Forelimb muscle (tissue), 1 donor: ENCODE data around the gene GPR146. TPM values are rescaled to one million over a fixed set of nuclear protein-coding genes. Genes with fewer than 3 reads are reported as not detected.
"Not testable (repeated sequence)": the region's sequence is repeated elsewhere in the genome, so short reads cannot be mapped to it uniquely, and the experiment has no call there.

Source experiments
- DNase-seq: peaks from one replicate; pipeline ENCODE4 v3.0.0-alpha.2; 2013; ENCODE audit warnings: low read depth
- polyA plus RNA-seq: library from polyadenylated mRNA; unstranded; fragments of 120-200 nt; gene quantifications from one replicate; pipeline ENCODE4 v1.2.1, GENCODE V29; 2013; ENCODE audit not compliant: insufficient read length

GPR146 gene, protein sequence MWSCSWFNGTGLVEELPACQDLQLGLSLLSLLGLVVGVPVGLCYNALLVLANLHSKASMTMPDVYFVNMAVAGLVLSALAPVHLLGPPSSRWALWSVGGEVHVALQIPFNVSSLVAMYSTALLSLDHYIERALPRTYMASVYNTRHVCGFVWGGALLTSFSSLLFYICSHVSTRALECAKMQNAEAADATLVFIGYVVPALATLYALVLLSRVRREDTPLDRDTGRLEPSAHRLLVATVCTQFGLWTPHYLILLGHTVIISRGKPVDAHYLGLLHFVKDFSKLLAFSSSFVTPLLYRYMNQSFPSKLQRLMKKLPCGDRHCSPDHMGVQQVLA
- polyA plus RNA-seq, result 4.4 TPM

DNA sequence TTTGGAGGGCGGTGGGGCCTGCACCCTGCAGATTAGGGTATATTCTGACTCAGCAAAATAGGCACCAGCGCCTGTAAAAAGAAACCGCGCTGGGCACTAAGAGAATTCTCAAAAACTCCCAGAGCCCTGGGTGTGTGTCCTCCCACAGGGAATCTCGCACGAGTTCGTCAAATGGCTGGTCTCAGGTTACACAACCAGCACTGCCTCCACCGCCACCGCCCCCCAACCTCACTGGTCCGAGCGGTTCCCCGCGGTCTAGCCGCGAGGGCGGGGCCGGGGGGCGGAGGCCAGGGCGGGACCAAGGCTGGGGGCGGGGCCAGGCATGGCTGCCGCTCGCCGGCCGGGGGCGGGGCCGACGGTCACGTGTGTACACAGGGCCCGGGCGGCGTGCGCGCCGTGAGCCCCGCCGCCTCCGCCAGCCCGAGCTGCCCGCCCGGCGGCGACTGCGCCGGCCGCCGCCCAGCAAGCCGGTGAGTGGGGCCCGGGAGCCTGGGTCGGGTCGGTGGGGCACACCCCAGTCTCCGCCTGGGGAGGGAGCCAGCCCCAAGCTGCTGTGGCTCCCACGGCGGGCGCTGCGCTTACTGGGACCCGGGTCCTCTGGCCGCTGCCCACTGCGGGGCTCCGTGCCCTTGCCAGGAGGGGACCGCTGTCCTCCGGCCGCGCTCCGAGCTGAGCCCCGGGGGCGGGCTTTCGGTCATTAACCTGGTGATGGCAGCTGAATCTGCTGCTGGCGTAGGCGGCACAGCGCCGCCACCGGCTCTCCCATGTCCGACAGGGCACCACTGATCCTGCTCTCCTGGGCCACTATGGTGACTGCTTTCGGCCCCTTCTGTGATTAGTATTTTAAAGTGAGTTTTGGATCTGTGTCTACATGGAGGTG lies at the start of gene GPR146:
GPR146 (plus strand) TSS at position 358 of the 880 bp plus-strand sequence. CDS start 12,970 bp downstream, outside the sequence.
- DNase-seq, result peak; percentile 63

GRCh38 chr7:994592-995308 lies 49.6 kb upstream of the GPR146 start:
- no peak for DNase-seq

DNA sequence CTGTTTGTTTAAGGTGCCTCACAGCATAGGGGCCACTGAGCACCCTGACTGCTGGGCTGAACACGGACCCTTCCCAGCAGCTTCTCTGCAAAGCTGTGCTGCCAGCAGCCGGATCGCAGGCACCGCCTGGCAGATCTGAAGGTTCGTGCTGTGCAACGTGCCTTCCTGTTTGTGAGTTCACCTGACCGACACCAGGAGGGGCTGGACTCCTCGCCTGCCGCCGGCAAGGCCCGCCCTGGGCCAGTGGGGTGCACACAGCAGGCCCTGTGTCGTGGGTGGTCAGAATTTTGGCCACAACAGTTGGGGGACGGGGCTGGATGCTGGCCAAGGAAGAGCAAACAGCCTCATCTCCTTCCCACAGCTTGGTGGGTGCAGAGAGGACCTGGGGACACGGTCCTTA lies 48.8 kb upstream of the GPR146 start:
- no peak for DNase-seq

GRCh38 chr7:996079-996872 lies 48.1 kb upstream of the GPR146 start:
- DNase-seq, result no peak

GRCh38 chr7:997404-998395 lies 46.6 kb upstream of the GPR146 start:
- DNase-seq, result no peak

DNA sequence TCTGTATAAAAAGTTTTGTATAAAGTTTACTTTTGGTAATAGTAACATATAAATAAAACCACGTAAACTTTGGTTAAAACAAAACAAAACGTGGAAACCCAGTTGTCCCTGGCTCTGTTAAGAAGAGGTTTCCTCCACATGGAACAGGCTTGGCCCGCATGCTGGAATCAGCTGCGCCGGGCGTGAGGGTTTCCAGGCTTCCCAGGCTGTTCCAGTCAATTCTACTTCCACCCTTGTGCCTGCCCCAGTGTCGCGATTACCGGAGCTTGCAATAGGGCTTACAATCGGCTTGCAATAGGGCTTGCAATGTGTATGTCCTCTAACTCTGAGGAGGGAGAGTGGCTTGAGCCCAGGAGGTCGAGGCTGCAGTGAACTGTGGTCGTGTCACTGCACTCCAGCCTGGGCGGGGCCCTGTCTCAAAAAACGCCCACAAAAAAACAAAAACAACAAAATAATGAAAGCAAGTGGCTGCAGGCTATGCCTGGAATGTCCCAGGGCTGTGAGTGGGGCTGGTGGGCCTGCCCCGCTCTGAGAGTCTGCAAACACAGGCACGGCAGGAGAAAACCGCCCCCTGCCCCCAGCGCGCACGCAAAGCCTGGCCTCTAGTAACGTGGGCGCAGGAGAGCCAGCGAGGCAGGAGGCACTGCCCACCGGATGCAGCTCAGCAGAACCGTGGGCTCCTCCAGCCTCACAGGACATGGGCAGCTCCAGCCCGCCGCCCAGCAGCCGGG lies 45.0 kb upstream of the GPR146 start:
- no peak for DNase-seq

GRCh38 chr7:999941-1000935 lies 44.1 kb upstream of the GPR146 start:
- DNase-seq, result no peak

GRCh38 chr7:1001069-1001770 lies 43.1 kb upstream of the GPR146 start:
- DNase-seq, result not testable (repeated sequence)

DNA sequence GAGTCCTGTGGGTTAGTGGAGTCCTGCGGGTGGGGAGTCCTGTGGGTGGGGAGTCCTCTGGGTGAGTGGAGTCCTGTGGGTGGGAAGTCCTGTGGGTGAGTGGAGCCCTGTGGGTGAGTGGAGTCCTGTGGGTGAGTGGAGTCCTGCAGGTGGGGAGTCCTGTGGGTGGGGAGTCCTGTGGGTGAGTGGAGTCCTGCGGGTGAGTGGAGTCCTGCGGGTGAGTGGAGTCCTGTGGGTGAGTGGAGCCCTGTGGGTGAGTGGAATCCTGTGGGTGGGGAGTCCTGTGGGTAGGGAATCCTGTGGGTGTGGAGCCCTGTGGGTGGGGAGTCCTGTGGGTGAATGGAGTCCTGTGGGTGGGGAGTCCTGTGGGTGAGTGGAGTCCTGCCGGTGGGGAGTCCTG lies 42.3 kb upstream of the GPR146 start:
- DNase-seq, result not testable (repeated sequence)

GRCh38 chr7:1002445-1002844 lies 41.9 kb upstream of the GPR146 start:
- DNase-seq, result not testable (repeated sequence)

DNA sequence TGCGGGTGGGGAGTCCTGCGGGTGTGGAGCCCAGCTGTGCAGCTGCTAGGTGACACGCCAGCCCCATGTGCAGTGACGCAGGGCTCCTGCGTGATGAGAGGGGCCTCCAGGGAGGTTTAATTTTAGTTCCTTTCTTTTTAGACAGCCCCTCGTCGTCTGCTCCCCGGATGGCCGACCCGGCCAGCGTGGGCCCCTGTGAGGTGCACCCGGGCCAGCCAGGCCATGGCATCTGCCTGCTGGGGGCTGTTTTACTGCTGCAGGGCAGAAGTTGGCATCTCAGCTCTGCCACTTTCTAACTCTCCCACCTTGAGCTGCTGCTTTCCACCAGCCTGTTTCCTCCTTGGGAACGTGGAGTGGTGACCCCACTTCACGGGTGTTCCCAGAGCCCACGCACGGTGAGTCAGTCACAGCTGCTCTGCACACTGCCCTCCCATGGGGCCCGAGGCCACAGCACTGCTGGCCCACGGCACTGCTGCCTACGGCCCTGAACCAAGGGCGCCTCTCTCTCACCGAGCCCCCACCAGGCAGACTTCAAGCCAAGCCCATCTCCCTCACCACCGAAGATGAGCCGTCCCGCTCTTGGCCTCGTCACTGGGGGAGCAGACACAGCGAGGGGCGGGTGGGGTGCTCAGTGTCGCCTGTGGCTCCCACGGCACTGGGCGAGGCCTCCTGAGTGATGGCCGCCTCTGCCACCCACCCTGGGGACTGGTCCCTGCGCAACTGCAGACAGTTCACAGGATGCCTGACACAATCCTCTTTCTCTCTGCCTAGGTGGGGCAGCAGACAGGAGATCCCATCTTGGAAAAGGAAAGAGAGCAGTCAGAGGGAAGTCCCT lies 40.1 kb upstream of the GPR146 start:
- DNase-seq, result no peak

- no peak for DNase-seq
Measured at GRCh38 chr7:1005303-1005702, 39.0 kb upstream of the GPR146 start.

- no peak for DNase-seq
Measured at GRCh38 chr7:1007901-1008300, 36.4 kb upstream of the GPR146 start.

DNA sequence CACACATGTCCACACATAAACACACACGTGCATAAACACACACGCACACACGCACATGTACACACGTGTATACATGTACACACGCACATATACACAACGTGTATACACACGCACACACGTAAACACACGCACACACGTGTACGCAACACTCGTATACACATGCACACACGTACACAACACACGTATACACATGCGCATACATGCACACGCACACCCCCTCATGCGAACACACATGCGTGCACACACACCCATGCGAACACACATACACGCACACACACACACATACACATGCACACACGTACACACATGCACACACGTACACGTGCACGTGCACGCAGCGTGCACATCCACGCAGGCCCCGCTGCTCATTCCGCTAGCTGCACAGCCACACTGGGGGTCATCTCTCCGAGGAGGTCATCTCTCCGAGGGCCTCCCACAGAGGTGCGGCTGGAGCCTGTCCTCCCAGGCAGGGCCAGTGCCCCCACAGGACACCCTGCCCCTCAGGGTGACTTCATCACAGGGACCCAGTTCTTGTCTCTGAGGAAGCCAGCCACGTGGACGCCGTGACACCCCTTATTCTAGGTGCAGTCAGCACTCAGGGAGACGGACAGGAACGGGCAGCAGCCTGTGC lies 35.5 kb upstream of the GPR146 start:
- DNase-seq, result no peak

GRCh38 chr7:1009747-1010146 lies 34.6 kb upstream of the GPR146 start:
- DNase-seq, result no peak

GRCh38 chr7:1010226-1010625 lies 34.1 kb upstream of the GPR146 start:
- DNase-seq, result no peak
